Astrocyte of the cerebellum (primary cell): ENCODE measurements around the gene RLBP1.

Experiments used
- DNase-seq: peaks from one replicate; pipeline ENCODE4 v3.0.0-alpha.2; 2011; ENCODE audit warnings: low read depth
- H3K4me3 ChIP-seq: 2 replicates; pipeline ENCODE4 v1.5.1; 2011; ENCODE audit warnings: mild to moderate bottlenecking, low read depth, low read length, moderate library complexity
- in situ Hi-C: cut with HindIII; loops from 2 replicates; pipeline ENCODE4 v1.10.0; 2017; ENCODE audit warnings: low sequenced_read_pairs
- TF ChIP-seq, protein P1 (sequence below): IDR thresholded peaks from 2 replicates; pipeline ENCODE4 v1.5.1; 2012; ENCODE audit warnings: low read length, low read depth, moderate library complexity, mild to moderate bottlenecking; ENCODE audit errors: missing control alignments

RLBP1 gene

DNA sequence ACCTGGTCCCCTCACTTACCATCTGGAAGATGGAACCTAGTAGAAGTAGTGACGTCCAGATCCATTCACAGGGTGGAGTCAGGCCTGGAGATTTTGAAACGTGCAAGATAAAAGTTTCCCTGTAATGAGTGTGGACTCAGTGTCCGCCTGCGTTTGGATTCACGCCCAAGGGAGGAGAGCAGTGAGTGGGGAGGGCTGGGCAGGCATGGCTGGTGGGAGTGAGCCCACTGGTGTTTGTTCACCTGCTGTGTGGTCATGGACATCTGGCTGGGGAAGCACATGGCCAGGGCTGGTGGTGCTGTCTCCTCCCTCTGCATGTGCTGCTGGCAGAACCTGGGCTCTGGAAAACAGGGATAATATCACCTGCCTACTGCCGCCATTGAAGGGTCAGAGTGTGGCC lies 37.0 kb downstream of the RLBP1 start:
- H3K4me3 ChIP-seq: no peak overlapping the region
- TF ChIP-seq, protein P1, sequence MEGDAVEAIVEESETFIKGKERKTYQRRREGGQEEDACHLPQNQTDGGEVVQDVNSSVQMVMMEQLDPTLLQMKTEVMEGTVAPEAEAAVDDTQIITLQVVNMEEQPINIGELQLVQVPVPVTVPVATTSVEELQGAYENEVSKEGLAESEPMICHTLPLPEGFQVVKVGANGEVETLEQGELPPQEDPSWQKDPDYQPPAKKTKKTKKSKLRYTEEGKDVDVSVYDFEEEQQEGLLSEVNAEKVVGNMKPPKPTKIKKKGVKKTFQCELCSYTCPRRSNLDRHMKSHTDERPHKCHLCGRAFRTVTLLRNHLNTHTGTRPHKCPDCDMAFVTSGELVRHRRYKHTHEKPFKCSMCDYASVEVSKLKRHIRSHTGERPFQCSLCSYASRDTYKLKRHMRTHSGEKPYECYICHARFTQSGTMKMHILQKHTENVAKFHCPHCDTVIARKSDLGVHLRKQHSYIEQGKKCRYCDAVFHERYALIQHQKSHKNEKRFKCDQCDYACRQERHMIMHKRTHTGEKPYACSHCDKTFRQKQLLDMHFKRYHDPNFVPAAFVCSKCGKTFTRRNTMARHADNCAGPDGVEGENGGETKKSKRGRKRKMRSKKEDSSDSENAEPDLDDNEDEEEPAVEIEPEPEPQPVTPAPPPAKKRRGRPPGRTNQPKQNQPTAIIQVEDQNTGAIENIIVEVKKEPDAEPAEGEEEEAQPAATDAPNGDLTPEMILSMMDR: no peak
- DNase-seq: no peak
- in situ Hi-C loops: no loop called here

DNA sequence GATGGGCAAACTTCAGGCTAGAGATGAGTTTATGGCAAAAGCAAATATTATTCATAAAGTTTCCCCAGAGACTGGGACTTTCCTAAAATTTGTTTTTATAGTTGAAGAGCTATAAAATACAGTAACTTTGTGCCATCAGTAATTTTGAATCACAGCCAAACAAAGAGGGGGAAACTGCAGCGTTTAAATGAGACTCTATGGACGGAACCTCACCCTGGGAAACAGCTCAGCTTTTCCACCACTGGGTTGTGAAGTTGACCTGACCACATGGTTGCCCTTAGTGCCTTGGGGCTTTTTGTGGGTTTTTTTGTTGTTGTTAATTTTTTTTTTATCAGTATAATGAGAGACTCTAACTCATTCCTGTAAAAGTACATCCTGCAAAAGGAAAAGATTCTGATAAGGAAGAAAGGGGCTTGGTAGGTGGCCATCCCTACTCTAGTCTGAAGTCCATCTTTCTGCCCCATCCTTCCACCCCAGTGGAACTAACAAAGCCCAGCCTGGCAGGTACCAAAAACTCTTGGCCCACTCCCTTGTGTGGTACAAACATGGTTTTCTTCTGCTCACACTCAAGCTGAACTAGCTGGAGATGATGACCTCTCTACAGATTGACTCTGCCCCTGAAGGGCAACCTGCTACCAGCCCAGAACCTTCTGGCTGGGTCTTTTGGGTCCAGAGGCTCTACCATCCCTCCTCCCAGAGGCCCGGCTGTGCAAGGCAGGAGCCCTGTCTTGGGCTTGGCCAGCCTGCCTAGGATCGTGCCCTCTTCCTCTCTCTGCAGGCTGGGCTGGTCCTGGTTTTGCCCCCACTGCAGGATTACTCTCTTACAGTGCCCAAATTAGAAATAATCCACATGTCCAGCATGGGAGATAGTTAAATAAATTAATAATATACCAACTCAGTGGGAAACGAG lies 41.2 kb downstream of the RLBP1 start:
- TF ChIP-seq, protein P1: no peak
- DNase-seq: no peak
- no peak overlapping the region for H3K4me3 ChIP-seq
- in situ Hi-C loops: no loop called here

DNA sequence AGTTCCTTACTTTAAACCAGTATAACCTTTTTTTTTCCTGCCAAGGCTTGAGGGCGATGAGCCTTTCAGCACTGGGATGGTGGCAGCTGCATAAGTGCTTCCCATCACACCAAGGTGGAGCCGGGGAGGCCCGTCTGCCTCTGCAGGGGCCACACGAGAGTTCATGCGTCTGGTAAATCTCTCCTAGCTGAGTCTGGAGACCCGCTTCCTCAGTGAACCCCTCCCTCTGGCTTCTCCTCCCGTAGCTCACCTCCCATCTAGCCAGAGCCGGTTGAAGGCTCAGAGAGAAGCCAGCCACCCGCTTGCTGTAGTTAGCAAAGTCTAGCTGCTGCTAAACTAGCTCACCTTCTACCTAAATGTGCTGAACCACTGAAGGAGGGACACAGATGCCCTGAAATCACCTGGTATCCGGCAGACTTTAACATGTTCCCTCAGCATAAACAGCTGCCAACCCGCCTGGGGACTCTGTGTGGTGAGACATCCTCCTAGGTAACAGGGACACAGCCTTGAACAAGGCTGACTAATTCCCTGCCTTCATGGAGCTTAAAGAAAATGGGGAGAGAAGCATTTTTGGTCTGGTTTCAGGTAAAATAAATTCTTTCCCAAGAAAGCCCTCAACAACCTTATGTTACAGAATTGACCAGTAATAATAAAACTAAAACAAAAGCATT lies 42.9 kb downstream of the RLBP1 start:
- H3K4me3 ChIP-seq: no peak overlapping the region
- TF ChIP-seq, protein P1: no peak
- DNase-seq: no peak
- in situ Hi-C loops: no loop called here

DNA sequence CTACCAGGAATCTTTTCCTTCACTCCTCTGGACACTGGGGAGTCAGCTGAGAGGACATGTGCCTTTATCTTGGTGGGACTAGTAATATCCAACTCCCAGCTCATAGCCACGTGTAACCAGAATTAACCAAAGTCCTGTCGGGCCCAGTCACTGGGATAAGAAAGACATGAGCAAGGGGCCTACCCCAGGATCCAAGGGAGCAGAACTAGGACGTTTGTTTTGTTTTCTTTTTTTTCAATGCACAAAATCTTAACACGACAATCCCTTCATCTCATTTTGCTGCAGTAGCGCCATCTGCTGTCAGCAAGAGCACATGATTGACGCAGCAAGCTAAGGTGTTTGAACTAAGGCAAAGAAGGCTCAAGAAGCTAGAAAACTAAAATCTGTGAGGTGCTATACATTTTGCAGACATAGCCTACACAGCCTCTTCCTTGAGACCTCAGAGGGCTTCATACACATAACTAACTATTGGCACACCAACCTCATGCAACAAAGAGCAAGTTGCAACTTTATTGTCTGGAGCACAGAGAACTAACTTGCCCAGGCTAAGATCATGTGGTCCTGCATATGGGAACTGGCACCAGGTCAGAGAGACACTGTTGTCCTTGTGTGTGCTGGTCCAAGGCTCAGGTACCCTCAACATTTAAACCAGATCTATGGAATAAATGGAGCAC lies 43.6 kb downstream of the RLBP1 start:
- no peak overlapping the region for H3K4me3 ChIP-seq
- TF ChIP-seq, protein P1: peak; percentile 91
- in situ Hi-C loops: no loop called here
- no peak for DNase-seq

DNA sequence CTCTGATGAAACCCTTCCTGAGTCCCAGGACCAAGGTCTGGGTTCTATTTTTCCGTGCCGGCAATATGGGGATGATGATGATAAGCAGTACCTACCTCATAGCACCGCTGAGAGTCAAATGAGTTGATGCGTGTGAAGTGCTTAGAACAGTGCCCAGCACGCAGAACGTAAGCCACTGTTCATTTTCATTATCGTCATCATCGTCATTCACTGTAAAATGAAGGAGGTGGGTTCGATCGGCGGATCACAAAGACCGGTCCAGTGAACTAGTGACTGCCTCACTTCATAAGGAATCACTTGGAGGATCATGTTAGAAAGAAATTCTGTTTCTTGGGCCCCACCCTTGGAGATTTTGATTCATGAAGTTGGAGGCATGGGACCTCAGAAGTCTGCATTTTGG lies 44.3 kb downstream of the RLBP1 start:
- DNase-seq: no peak
- TF ChIP-seq, protein P1: no peak
- no peak overlapping the region for H3K4me3 ChIP-seq
- in situ Hi-C loops: no loop called here

DNA sequence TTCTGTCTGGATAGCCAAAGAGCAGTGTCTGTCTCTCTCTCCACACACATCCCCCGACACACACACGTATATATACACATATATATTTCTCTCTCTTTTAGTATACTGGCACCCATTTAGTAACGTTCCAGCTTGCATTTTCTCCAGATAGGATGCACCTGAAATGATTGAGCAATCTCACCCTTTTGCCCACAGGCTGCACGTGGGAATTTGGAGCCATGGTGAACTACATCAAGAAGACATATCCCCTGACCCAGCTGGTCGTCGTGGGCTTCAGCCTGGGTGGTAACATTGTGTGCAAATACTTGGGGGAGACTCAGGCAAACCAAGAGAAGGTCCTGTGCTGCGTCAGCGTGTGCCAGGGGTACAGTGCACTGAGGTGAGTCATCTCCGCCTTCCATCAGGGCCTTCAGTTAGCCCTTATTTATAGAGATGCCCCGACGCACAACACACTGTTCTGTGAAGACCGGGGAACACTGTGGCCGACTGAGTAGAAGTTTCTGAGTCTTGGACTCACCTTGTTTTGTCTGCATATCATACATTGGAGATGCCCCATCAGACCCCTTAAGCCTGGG lies 45.7 kb downstream of the RLBP1 start:
- in situ Hi-C loops: no loop called here
- DNase-seq: no peak

More for the DNA sequence above, 45.7 kb downstream of the RLBP1 start:
- TF ChIP-seq, protein P1: no peak
- no peak overlapping the region for H3K4me3 ChIP-seq
